Right lobe of liver (tissue), 4 donors: ENCODE measurements around the gene NLN.
A peak's percentile ranks its signal among the peaks of the same experiment; 100 is the strongest.

Experiments
- POLR2A ChIP-seq: fragments of 450-650 bp; IDR thresholded peaks from one replicate; pipeline ENCODE4 v1.6.1; 2017; ENCODE audit warnings: antibody characterized with exemption, mild to moderate bottlenecking
- TF ChIP-seq, protein P1 (sequence below), 4 donors: fragments of 200-600 bp in 3 of 4; fragments of 450-650 bp in 1 of 4; IDR thresholded peaks; one replicate each; pipeline versions ENCODE4 v1.5.1 to v1.8.0; 2016 to 2022; ENCODE audit warnings: antibody characterized with exemption in 4 of 4, mild to moderate bottlenecking in 2 of 4
- donor health status: DM: no; HTN: no; CAD: no.
- donor health status: DM: no; HTN: no; CAD: no.
- donor health status: DM: no; HTN: yes; CAD: no.

GRCh38 chr5:65768723-65769346, 46.8 kb downstream of the NLN start:
- TF ChIP-seq, protein P1, sequence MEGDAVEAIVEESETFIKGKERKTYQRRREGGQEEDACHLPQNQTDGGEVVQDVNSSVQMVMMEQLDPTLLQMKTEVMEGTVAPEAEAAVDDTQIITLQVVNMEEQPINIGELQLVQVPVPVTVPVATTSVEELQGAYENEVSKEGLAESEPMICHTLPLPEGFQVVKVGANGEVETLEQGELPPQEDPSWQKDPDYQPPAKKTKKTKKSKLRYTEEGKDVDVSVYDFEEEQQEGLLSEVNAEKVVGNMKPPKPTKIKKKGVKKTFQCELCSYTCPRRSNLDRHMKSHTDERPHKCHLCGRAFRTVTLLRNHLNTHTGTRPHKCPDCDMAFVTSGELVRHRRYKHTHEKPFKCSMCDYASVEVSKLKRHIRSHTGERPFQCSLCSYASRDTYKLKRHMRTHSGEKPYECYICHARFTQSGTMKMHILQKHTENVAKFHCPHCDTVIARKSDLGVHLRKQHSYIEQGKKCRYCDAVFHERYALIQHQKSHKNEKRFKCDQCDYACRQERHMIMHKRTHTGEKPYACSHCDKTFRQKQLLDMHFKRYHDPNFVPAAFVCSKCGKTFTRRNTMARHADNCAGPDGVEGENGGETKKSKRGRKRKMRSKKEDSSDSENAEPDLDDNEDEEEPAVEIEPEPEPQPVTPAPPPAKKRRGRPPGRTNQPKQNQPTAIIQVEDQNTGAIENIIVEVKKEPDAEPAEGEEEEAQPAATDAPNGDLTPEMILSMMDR (IDR thresholded peaks at IDR 0.05), result peak in 1 of 4 donors; percentile 13
- no peak for TF ChIP-seq POLR2A
